ENCODE data around the gene KCNIP3.

The KCNIP3 gene

GRCh38 chr2:95299961-95300360 lies 2.8 kb downstream of the KCNIP3 start:
- no peak for DNase-seq (ENCODE audit: extremely low read depth, insufficient read length)
- Histone ChIP-seq H3K27me3 (replicated peaks; ENCODE audit: control insufficient read depth, insufficient read depth, low read length) (no peaks in the 10 kb centered on the region; the same call in 1 of the 2 replicates), H3K4me3 (replicated peaks; ENCODE audit: low read depth, low read length) (no peak overlapping the region), H3K36me3 (ENCODE audit: control insufficient read depth, insufficient read depth, low read length) (no peaks in the 10 kb centered on the region)
- no peak for TF ChIP-seq CTCF (IDR thresholded peaks at IDR 0.05; ENCODE audit: insufficient read depth, low read length, poor library complexity, severe bottlenecking)

- no peaks in the 10 kb centered on the region; the same call in 1 of the 2 replicates for H3K27me3 ChIP-seq (replicated peaks; ENCODE audit: control insufficient read depth, insufficient read depth, low read length)
- no peaks in the 10 kb centered on the region for H3K36me3 ChIP-seq (ENCODE audit: control insufficient read depth, insufficient read depth, low read length)
- no peak overlapping the region for H3K4me3 ChIP-seq (replicated peaks; ENCODE audit: low read depth, low read length)
- no peak for DNase-seq (ENCODE audit: extremely low read depth, insufficient read length)
- no peak for TF ChIP-seq CTCF (IDR thresholded peaks at IDR 0.05; ENCODE audit: insufficient read depth, low read length, poor library complexity, severe bottlenecking)
Measured at GRCh38 chr2:95300450-95300849, 3.3 kb downstream of the KCNIP3 start.

GRCh38 chr2:95301186-95301585 lies 4.0 kb downstream of the KCNIP3 start:
- Histone ChIP-seq H3K36me3 (ENCODE audit: control insufficient read depth, insufficient read depth, low read length) (no peaks in the 10 kb centered on the region), H3K4me3 (replicated peaks; ENCODE audit: low read depth, low read length) (no peak overlapping the region), H3K27me3 (replicated peaks; ENCODE audit: control insufficient read depth, insufficient read depth, low read length) (no peaks in the 10 kb centered on the region; the same call in 1 of the 2 replicates)
- no peak for TF ChIP-seq CTCF (IDR thresholded peaks at IDR 0.05; ENCODE audit: insufficient read depth, low read length, poor library complexity, severe bottlenecking)
- DNase-seq (ENCODE audit: extremely low read depth, insufficient read length), result no peak

GRCh38 chr2:95301876-95302641 lies 4.9 kb downstream of the KCNIP3 start:
- no peak for DNase-seq (ENCODE audit: extremely low read depth, insufficient read length)
- Histone ChIP-seq H3K4me3 (replicated peaks; ENCODE audit: low read depth, low read length) (no peak overlapping the region), H3K36me3 (ENCODE audit: control insufficient read depth, insufficient read depth, low read length) (no peaks in the 10 kb centered on the region), H3K27me3 (replicated peaks; ENCODE audit: control insufficient read depth, insufficient read depth, low read length) (no peaks in the 10 kb centered on the region; the same call in 1 of the 2 replicates)
- TF ChIP-seq CTCF (IDR thresholded peaks at IDR 0.05; ENCODE audit: insufficient read depth, low read length, poor library complexity, severe bottlenecking), result no peak

GRCh38 chr2:95303191-95303919 lies 6.2 kb downstream of the KCNIP3 start:
- no peak for DNase-seq (ENCODE audit: extremely low read depth, insufficient read length)

More at GRCh38 chr2:95303191-95303919, 6.2 kb downstream of the KCNIP3 start:
- Histone ChIP-seq H3K4me3 (replicated peaks; ENCODE audit: low read depth, low read length) (no peak overlapping the region), H3K36me3 (ENCODE audit: control insufficient read depth, insufficient read depth, low read length) (no peaks in the 10 kb centered on the region), H3K27me3 (replicated peaks; ENCODE audit: control insufficient read depth, insufficient read depth, low read length) (no peaks in the 10 kb centered on the region)
- TF ChIP-seq CTCF (IDR thresholded peaks at IDR 0.05; ENCODE audit: insufficient read depth, low read length, poor library complexity, severe bottlenecking), result no peak
